B cell (primary cell): Measurements from ENCODE around the gene TRAF4. TPM values are rescaled to one million over a fixed set of nuclear protein-coding genes. Genes with fewer than 3 reads are reported as not detected.
A peak's percentile ranks its signal among the peaks of the same experiment; 100 is the strongest.

Source experiments
- ATAC-seq: fragments of 200-7000 bp; cut with Tn5 transposase; one replicate; pipeline ENCODE4 v1.10.0; 2021; ENCODE audit warnings: low read depth, mild to moderate bottlenecking, moderate number of reproducible peaks, moderate library complexity
- CTCF ChIA-PET: fragments of 350-600 bp; sonication (Branson Sonifier 250); formaldehyde crosslinking; loops from one replicate; lab custom pipeline; 2021; ENCODE audit warnings: antibody characterized with exemption, inconsistent platforms; lab: Charles Lee
- POLR2A ChIA-PET: fragments of 350-600 bp; sonication (Branson Sonifier 250); formaldehyde crosslinking; loops from one replicate; lab custom pipeline; 2021; ENCODE audit warnings: antibody characterized with exemption; lab: Charles Lee
- DNase-seq: peaks from one replicate; pipeline ENCODE4 v3.0.0; 2013
- H2AFZ ChIP-seq: 2 replicates; pipeline ENCODE4 v1.6.1; 2012; ENCODE audit warnings: mild to moderate bottlenecking, low read depth, low read length; ENCODE audit not compliant: insufficient read depth, poor library complexity, severe bottlenecking
- H3K27ac ChIP-seq, 2 donors: 1 replicate in 1 of 2; 2 replicates in 1 of 2; pipeline ENCODE4 v1.5.1; 2012 to 2013; ENCODE audit warnings: low read length in 2 of 2, mild to moderate bottlenecking in 2 of 2, moderate library complexity in 1 of 2
- H3K27me3 ChIP-seq, 4 experiments: fragments of 200-600 bp in 1 of 4; sonication (generic) in 1 of 4; replicated peaks in 1 of 4; 1 replicate in 2 of 4; 2 replicates in 2 of 4; pipeline versions ENCODE4 v1.6.1 to v1.7.0; 2013 to 2016; ENCODE audit warnings: low read length in 3 of 4, mild to moderate bottlenecking in 2 of 4, mixed read lengths in 1 of 4, moderate library complexity in 1 of 4; ENCODE audit not compliant: insufficient read depth in 4 of 4, control insufficient read depth in 3 of 4; ENCODE audit errors: control extremely low read depth in 1 of 4
- H3K36me3 ChIP-seq, 2 experiments: replicated peaks in 1 of 2; 1 replicate in 1 of 2; 2 replicates in 1 of 2; pipeline versions ENCODE4 v1.6.1 to v1.7.1; 2013; ENCODE audit warnings: low read length in 1 of 2; ENCODE audit not compliant: insufficient read depth in 2 of 2, control insufficient read depth in 1 of 2; ENCODE audit errors: control extremely low read depth in 1 of 2, extremely low read depth in 1 of 2
- H3K4me1 ChIP-seq, 2 donors: fragments of 200-600 bp in 1 of 2; sonication (generic) in 1 of 2; 1 replicate in 1 of 2; 2 replicates in 1 of 2; pipeline versions ENCODE4 v1.5.1 to v1.6.1; 2013 to 2017; ENCODE audit warnings: low read length in 2 of 2; ENCODE audit not compliant: control insufficient read depth in 2 of 2, insufficient read depth in 2 of 2
- H3K4me2 ChIP-seq: replicated peaks from 2 replicates; pipeline ENCODE3; 2012; ENCODE audit warnings: mild to moderate bottlenecking, low read depth, low read length; ENCODE audit not compliant: poor library complexity, severe bottlenecking
- H3K4me3 ChIP-seq, 5 experiments: fragments of 200-600 bp in 1 of 5; sonication (generic) in 1 of 5; 1 replicate in 3 of 5; 2 replicates in 2 of 5; pipeline versions ENCODE4 v1.5.1 to v1.7.0; 2011 to 2016; ENCODE audit warnings: low read length in 4 of 5, mild to moderate bottlenecking in 4 of 5, low read depth in 2 of 5, control low read depth in 1 of 5, moderate library complexity in 1 of 5; ENCODE audit not compliant: insufficient read depth in 1 of 5; ENCODE audit errors: control extremely low read depth in 1 of 5, extremely low read depth in 1 of 5
- H3K79me2 ChIP-seq: fragments of 200-600 bp; sonication (generic); one replicate; pipeline ENCODE4 v1.6.0; 2016; ENCODE audit warnings: low read length; ENCODE audit not compliant: control insufficient read depth, insufficient read depth
- H3K9ac ChIP-seq: fragments of 200-600 bp; sonication (generic); 2 replicates; pipeline ENCODE4 v1.6.1; 2017; ENCODE audit warnings: mild to moderate bottlenecking, low read length, moderate library complexity
- H3K9me3 ChIP-seq, 3 donors: one replicate each; pipeline versions ENCODE4 v1.6.1 to v1.7.1; 2013; ENCODE audit warnings: low read length in 2 of 3; ENCODE audit not compliant: control insufficient read depth in 2 of 3, insufficient read depth in 1 of 3; ENCODE audit errors: control extremely low read depth in 1 of 3
- H4K20me1 ChIP-seq: 2 replicates; pipeline ENCODE4 v1.6.0; 2012; ENCODE audit warnings: mild to moderate bottlenecking, low read length; ENCODE audit not compliant: insufficient read depth, control insufficient read depth, poor library complexity, severe bottlenecking
- H3K27ac Mint-ChIP-seq: one replicate; pipeline ENCODE4 v1.8.0; 2021; ENCODE audit warnings: mixed read lengths
- H3K27me3 Mint-ChIP-seq: one replicate; pipeline ENCODE4 v1.8.0; 2021; ENCODE audit warnings: mixed read lengths
- H3K4me1 Mint-ChIP-seq: one replicate; pipeline ENCODE4 v1.8.0; 2021; ENCODE audit warnings: mixed read lengths
- H3K4me3 Mint-ChIP-seq: one replicate; pipeline ENCODE4 v1.8.0; 2021; ENCODE audit warnings: mixed read lengths
- H3K9me3 Mint-ChIP-seq: one replicate; pipeline ENCODE4 v1.8.0; 2022; ENCODE audit warnings: mixed read lengths; ENCODE audit not compliant: insufficient read depth
- EZH2 ChIP-seq: IDR thresholded peaks from 2 replicates; pipeline ENCODE4 v1.6.1; 2012; ENCODE audit warnings: borderline replicate concordance, low read depth, mild to moderate bottlenecking, moderate library complexity, low read length; ENCODE audit not compliant: insufficient read depth, poor library complexity, severe bottlenecking
- WGBS: methylation state at CpG from one replicate; pipeline ENCODE4 v1.1.5; 2013; ENCODE audit warnings: missing lambda C conversion rate; ENCODE audit not compliant: insufficient coverage; 5-methylcytosine and 5-hydroxymethylcytosine counted together
- intact Hi-C: fragments of 100-400 bp; cut with micrococcal nuclease; formaldehyde crosslinking; loops from one replicate; pipeline ENCODE4 v1.10.0; 2022
- polyA plus RNA-seq: library from polyadenylated mRNA; depleted of rRNA; stranded (reverse); fragments of >200 nt; gene quantifications from 2 replicates; pipeline ENCODE4 v1.2.3, GENCODE V29; 2012
- total RNA-seq, 2 donors: library from RNA; stranded (reverse); fragments of 120-200 nt in 1 of 2; gene quantifications; 1 replicate in 1 of 2; 2 replicates in 1 of 2; pipeline versions ENCODE4 v1.2.3 to v1.2.4, GENCODE V29; 2013 to 2022
- TF ChIP-seq, protein P1 (sequence below): fragments of 200-600 bp; IDR thresholded peaks from one replicate; pipeline ENCODE4 v1.8.0; 2022; ENCODE audit warnings: antibody characterized with exemption, mild to moderate bottlenecking

TRAF4 gene
- total and polyA plus RNA-seq, 2 donors (not counting 1 experiment from before 2014, with no cell fraction given): 226 to 683 TPM

DNA sequence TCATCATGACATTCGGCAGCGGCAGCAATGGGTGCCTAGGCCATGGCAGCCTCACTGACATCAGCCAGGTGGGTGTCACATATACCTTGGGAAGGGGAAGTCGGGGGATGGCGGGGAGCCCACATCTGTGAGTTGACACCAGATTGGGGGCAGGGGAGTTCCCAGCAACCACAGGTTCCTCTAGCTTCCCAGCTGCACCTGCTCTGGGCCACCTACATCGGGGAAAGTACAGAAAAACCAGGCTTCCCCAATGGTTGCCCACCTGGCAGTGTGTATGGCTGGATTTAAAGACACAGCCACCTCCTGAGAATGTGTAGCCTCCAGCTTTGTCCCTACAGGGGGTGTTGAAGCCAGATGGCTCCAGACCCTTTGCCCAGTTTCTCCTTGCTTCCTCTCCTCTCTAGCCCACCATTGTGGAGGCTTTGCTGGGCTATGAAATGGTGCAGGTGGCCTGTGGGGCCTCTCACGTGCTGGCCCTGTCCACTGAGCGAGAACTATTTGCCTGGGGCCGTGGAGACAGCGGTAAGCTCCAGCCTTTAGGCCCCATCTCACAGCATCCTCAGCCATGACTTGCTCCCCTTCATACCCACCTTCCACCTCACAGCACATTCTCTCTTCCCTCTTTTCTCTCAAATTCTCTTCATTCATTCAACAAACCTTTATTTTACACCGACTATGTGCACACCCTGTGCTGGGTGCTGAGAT lies 5.0 kb upstream of the TRAF4 start:
- ATAC-seq: peak; percentile 48
- ChIA-PET CTCF (interaction anchor here (1.2 to 18.9 kb wide), 4 partner anchors 8 to 24 kb away, joined by 3 to 1020 read pairs (median 10); partner anchors contain the start of genes NEK8, RPL23A and TLCD1), POLR2A (interaction anchor here (0.6 to 16.2 kb wide), 5 partner anchors 7 to 755 kb away, joined by 3 to 511 read pairs (median 4); partner anchors contain the start of genes NEK8, RPL23A and TLCD1)
- Histone ChIP-seq H3K9me3 (peaks cover 0 to 27% (median 0%) of the 10 kb centered on the region in 3 donors), H3K36me3 (peaks cover 0 to 11% of the 10 kb centered on the region in 2 experiments), H3K27me3 (no peaks in the 10 kb centered on the region), H3K27ac (peak overlapping the region; percentile 95 to 100), H3K4me3 (peak overlapping the region in 3 of 5 experiments; percentile 7 to 34 (median 10)), H3K79me2 (peaks cover 43% of the 10 kb centered on the region), H3K4me1 (peaks cover 82 to 84% of the 10 kb centered on the region in 2 donors), H3K9ac (peak overlapping the region; percentile 68), H2AFZ (no peak overlapping the region), H4K20me1 (no peaks in the 10 kb centered on the region), H3K4me2 (peak overlapping the region; percentile 82)
- H3K9me3 Mint-ChIP-seq: no peaks in the 10 kb centered on the region
- H3K27ac Mint-ChIP-seq: peak overlapping the region; percentile 100
- intact Hi-C loops: loop anchor here (1.0 kb wide), 1 partner anchor 11 kb away; the partner anchor contains the start of gene NEK8
- WGBS: 29% methylated on average over 9 of the region's 10 CpGs
- no peaks in the 10 kb centered on the region for H3K27me3 Mint-ChIP-seq
- DNase-seq: peak; percentile 96
- peak overlapping the region; percentile 94 for H3K4me3 Mint-ChIP-seq
- no peak for TF ChIP-seq EZH2
- TF ChIP-seq, protein P1, sequence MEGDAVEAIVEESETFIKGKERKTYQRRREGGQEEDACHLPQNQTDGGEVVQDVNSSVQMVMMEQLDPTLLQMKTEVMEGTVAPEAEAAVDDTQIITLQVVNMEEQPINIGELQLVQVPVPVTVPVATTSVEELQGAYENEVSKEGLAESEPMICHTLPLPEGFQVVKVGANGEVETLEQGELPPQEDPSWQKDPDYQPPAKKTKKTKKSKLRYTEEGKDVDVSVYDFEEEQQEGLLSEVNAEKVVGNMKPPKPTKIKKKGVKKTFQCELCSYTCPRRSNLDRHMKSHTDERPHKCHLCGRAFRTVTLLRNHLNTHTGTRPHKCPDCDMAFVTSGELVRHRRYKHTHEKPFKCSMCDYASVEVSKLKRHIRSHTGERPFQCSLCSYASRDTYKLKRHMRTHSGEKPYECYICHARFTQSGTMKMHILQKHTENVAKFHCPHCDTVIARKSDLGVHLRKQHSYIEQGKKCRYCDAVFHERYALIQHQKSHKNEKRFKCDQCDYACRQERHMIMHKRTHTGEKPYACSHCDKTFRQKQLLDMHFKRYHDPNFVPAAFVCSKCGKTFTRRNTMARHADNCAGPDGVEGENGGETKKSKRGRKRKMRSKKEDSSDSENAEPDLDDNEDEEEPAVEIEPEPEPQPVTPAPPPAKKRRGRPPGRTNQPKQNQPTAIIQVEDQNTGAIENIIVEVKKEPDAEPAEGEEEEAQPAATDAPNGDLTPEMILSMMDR: no peak
- H3K4me1 Mint-ChIP-seq: peaks cover 76% of the 10 kb centered on the region
